Heart left ventricle (tissue), 16 donors: ENCODE results near the gene VPS39. TPM values are rescaled to one million over a fixed set of nuclear protein-coding genes. Genes with fewer than 3 reads are reported as not detected.
A peak's percentile ranks its signal among the peaks of the same experiment; 100 is the strongest.

Experiments
- ATAC-seq, 4 donors: fragments of 200-7000 bp; cut with Tn5 transposase; one replicate each; pipeline ENCODE4 v1.9.1; 2020 to 2022; ENCODE audit warnings: moderate library complexity in 4 of 4, mild to moderate bottlenecking in 3 of 4, moderate number of reproducible peaks in 1 of 4
- DNase-seq, 5 donors: peaks; one replicate each; pipeline ENCODE4 v3.0.0-alpha.2; 2020
- H3K27ac ChIP-seq, 12 donors: fragments of 200-600 bp; sonication (generic) in 4 of 12; one replicate each; pipeline versions ENCODE4 v1.5.0 to v1.8.0; 2016 to 2022; ENCODE audit warnings: mild to moderate bottlenecking in 2 of 12
- H3K27me3 ChIP-seq, 9 donors: fragments of 200-600 bp; sonication (generic) in 2 of 9; one replicate each; pipeline versions ENCODE4 v1.5.1 to v1.8.0; 2016 to 2022; ENCODE audit warnings: mild to moderate bottlenecking in 3 of 9
- H3K36me3 ChIP-seq, 9 donors: fragments of 200-600 bp; sonication (generic) in 2 of 9; one replicate each; pipeline versions ENCODE4 v1.5.0 to v1.8.0; 2018 to 2022; ENCODE audit warnings: mild to moderate bottlenecking in 2 of 9
- H3K4me1 ChIP-seq, 12 donors: fragments of 200-600 bp; sonication (generic) in 4 of 12; one replicate each; pipeline versions ENCODE4 v1.5.0 to v1.8.0; 2016 to 2022; ENCODE audit warnings: mild to moderate bottlenecking in 3 of 12
- H3K4me3 ChIP-seq, 12 donors: fragments of 200-600 bp; sonication (generic) in 4 of 12; one replicate each; pipeline versions ENCODE4 v1.5.0 to v1.8.0; 2017 to 2022; ENCODE audit warnings: mild to moderate bottlenecking in 9 of 12, moderate library complexity in 4 of 12
- H3K9me3 ChIP-seq, 12 donors: fragments of 200-600 bp; sonication (generic) in 4 of 12; one replicate each; pipeline versions ENCODE4 v1.5.0 to v1.8.0; 2016 to 2022; ENCODE audit warnings: mild to moderate bottlenecking in 1 of 12
- CTCF ChIP-seq, 12 donors: fragments of 200-600 bp; sonication (generic) in 4 of 12; IDR thresholded peaks; one replicate each; pipeline versions ENCODE4 v1.5.0 to v1.8.0; 2018 to 2022; ENCODE audit warnings: antibody characterized with exemption in 12 of 12, mild to moderate bottlenecking in 5 of 12
- POLR2A ChIP-seq, 2 donors: fragments of 450-650 bp; IDR thresholded peaks; one replicate each; pipeline ENCODE4 v1.6.1; 2017; ENCODE audit warnings: antibody characterized with exemption in 2 of 2, mild to moderate bottlenecking in 2 of 2, moderate library complexity in 2 of 2
- WGBS, 4 donors: extraction: QIAGEN DNeasy Blood & Tissue Kit in 2 of 4; methylation state at CpG; one replicate each; pipeline versions ENCODE4 v1.1.5 to v1.1.7; 2013 to 2018; 5-methylcytosine and 5-hydroxymethylcytosine counted together
- intact Hi-C, 10 donors: fragments of 100-400 bp; cut with DNase I; formaldehyde crosslinking; loops; one replicate each; pipeline versions ENCODE4 v1.11.1 to v1.14.2; 2022
- polyA plus RNA-seq, 2 donors: library from polyadenylated mRNA; stranded (reverse); fragments of 200-250 nt; gene quantifications; one replicate each; pipeline ENCODE4 v1.2.3, GENCODE V29; 2013
- total RNA-seq, 9 donors: library from RNA; depleted of rRNA in 2 of 9; stranded (reverse); fragments of >200 nt in 2 of 9; fragmentation: NEBNext Ultra II Directional in 3 of 9; extraction: Animal tissue kit (Norgen Biotek cat#: 25700) in 3 of 9; gene quantifications; one replicate each; pipeline versions ENCODE4 v1.1.0 to v1.2.4, GENCODE V29; 2016 to 2023
- donor health status: ischemic (EF 13 %, LVEDD 7.1; RV severe dilation, severe dysfunction).
- donor health status: healthy with polysubstance abuse.
- donor health status: DM: no; HTN: yes; CAD: no.
- donor health status: DM: no; HTN: no; CAD: no.
- donor health status: ischemic (EF 25% LVEDD 6.9; RV normal size, moderate dysfunction).
- donor health status: ischemic (EF 25% LVEDD 5.7; RV mildly dilated, moderate dysfunction).
- donor health status: healthy.
- donor health status: DM: yes; HTN: yes; CAD: no.
- donor health status: ischemic (EF 35%, LVEDD 5.7; RV mildly dilated, moderate dysfunction).
- donor health status: nonischemic (EF 11% LVEDD 7.7; RV severe dilation, severe dysfunction).
- donor health status: DM: yes; HTN: yes; CAD: no.
- donor health status: PGD.
- donor health status: ischemic (EF 29% LVEDD 5.4; RV normal size, mild dysfunction).
- donor health status: nonischemic (EF 23%, LVEDD 6.1; RV moderate dilation, normal function).

Gene VPS39
- total and polyA plus RNA-seq, 11 donors: 33.8 to 59.9 (median 48.0) TPM

- Histone ChIP-seq H3K36me3 (no peaks in the 10 kb centered on the region), H3K4me1 (peaks cover 0 to 49% (median 15%) of the 10 kb centered on the region in 12 donors), H3K9me3 (no peaks in the 10 kb centered on the region), H3K27me3 (no peaks in the 10 kb centered on the region), H3K27ac (peak overlapping the region in 7 of 12 donors; percentile 14 to 71 (median 48)), H3K4me3 (no peak overlapping the region)
- WGBS, 4 donors: 89 to 95% (median 93%) methylated on average over 9 to 11 of the region's 11 CpGs
- ATAC-seq (no peak), DNase-seq (no peak)
- intact Hi-C loops: no loop called here
- TF ChIP-seq CTCF (IDR thresholded peaks at IDR 0.05) (no peak), POLR2A (IDR thresholded peaks at IDR 0.05) (no peak)
Observed at GRCh38 chr15:42152921-42153698, 55.0 kb downstream of the VPS39 start.

DNA sequence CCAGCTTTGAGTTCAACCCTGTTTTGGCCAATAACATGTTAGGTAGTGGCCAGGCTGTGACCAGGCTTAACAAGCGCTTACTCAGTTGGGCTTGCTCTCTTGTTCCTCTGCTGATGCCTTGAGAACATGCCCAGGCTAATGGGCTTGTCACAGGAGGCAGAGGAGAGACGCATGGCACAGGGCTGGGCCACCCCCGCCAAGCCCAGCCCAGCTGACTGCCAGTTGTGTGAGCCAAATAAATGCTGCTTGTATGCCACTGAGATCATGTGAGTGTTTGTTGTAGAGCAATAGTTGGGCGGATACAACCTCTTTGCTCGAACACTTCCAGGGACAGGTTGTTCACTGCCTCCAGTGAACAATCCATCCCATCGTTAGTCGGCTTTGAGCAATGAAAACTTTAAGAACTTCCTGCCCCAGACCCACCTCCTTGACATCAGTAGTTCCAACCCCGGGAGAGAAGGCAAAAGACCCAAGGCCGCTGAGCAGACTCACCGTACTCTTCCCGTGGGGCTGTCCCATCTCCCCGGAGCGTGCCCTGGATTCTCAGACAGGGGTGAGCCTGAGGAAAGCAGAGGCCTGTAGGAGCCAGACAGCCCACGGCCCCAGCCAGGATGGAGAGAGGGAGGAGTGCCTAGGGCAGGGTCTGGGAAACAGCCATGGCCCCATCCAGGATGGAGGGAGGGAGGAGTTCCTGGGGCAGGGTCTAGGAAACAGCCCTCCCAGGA is 55.7 kb downstream of the VPS39 start:
- peaks cover 0 to 45% (median 15%) of the 10 kb centered on the region in 12 donors for H3K4me1 ChIP-seq
- no peaks in the 10 kb centered on the region for H3K36me3 ChIP-seq
- H3K9me3 ChIP-seq: no peaks in the 10 kb centered on the region
- intact Hi-C loops: no loop called here
- no peak overlapping the region for H3K4me3 ChIP-seq
- peak overlapping the region in 11 of 12 donors; percentile 14 to 71 (median 46) for H3K27ac ChIP-seq
- no peaks in the 10 kb centered on the region for H3K27me3 ChIP-seq
- TF ChIP-seq CTCF (IDR thresholded peaks at IDR 0.05): no peak
- TF ChIP-seq POLR2A (IDR thresholded peaks at IDR 0.05): no peak
- peak in 2 of 5 donors; percentile 44 to 74 for DNase-seq
- WGBS, 4 donors: 68 to 85% (median 71%) methylated on average over 8 to 14 of the region's 14 CpGs
- ATAC-seq: peak; percentile 52 to 82 (median 72)

DNA sequence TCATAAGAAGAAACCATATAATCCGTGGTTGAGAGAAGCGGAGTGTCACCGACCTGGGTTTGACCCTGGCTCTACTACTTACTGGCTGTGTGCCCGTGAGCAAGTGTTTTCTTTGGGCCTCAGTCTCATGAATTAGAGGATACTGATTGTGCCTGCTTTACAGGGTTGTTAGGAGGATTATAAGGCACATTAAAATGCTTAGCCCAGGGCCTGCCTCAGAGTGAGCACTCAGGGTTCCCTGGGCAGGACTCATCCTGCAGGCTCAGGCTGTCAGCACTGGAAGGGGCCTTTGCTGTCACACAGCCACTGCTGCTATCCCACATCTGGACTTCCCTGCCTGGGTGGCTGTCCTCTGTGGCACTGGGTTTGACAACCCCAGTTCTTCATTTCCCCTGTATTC is 56.4 kb downstream of the VPS39 start:
- H3K9me3 ChIP-seq: no peaks in the 10 kb centered on the region
- H3K27me3 ChIP-seq: no peaks in the 10 kb centered on the region
- no peak overlapping the region for H3K4me3 ChIP-seq
- H3K36me3 ChIP-seq: no peaks in the 10 kb centered on the region
- no peak for TF ChIP-seq CTCF (IDR thresholded peaks at IDR 0.05)
- TF ChIP-seq POLR2A (IDR thresholded peaks at IDR 0.05): no peak
- 42 to 71% (median 57%) methylated on average over 4 of the region's 4 CpGs for WGBS, 4 donors
- intact Hi-C loops: no loop called here
- H3K4me1 ChIP-seq: peaks cover 0 to 43% (median 15%) of the 10 kb centered on the region in 12 donors
- ATAC-seq (peak in 1 of 4 donors; percentile 2), DNase-seq (no peak)
- peak overlapping the region in 9 of 12 donors; percentile 12 to 71 (median 46) for H3K27ac ChIP-seq

DNA sequence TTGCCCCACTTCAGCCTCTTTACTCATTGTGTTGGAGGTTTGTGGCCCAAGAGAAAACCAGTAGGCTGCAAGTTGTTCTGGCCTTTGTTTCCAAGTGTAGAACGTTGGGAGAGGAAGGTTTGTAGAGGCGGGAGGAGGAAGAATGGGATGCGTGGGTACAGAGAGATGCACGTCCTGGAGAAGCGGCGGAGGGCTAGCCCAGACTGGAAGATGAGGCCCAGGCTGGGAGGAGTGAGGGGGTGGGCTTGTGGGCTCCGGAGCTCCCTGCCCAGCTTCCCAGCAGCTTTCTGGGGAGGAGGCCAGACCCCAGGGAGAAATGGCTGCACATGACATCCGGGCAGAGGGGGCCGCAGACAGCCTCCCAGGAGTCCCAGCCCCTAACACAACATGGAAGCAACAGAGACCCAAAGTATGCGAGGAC is 57.0 kb downstream of the VPS39 start:
- no peaks in the 10 kb centered on the region for H3K27me3 ChIP-seq
- intact Hi-C loops: no loop called here
- H3K9me3 ChIP-seq: no peaks in the 10 kb centered on the region
- H3K36me3 ChIP-seq: no peaks in the 10 kb centered on the region
- peak overlapping the region in 1 of 12 donors; percentile 69 for H3K27ac ChIP-seq
- WGBS, 4 donors: 75 to 88% (median 86%) methylated on average over 10 of the region's 10 CpGs
- no peak for DNase-seq
- ATAC-seq: no peak
- TF ChIP-seq POLR2A (IDR thresholded peaks at IDR 0.05): no peak
- no peak for TF ChIP-seq CTCF (IDR thresholded peaks at IDR 0.05)
- H3K4me3 ChIP-seq: no peak overlapping the region
- peaks cover 0 to 37% (median 9%) of the 10 kb centered on the region in 12 donors for H3K4me1 ChIP-seq
